Thyroid gland (tissue), 4 donors: ENCODE data around the gene MARK2.

Experiments used
- CTCF ChIP-seq, 6 experiments: fragments of 200-600 bp in 3 of 6; fragments of 450-650 bp in 3 of 6; sonication (generic) in 3 of 6; IDR thresholded peaks; one replicate each; pipeline ENCODE4 v1.5.1; 2016 to 2019; ENCODE audit warnings: antibody characterized with exemption in 6 of 6, mild to moderate bottlenecking in 2 of 6, inconsistent platforms in 1 of 6, moderate library complexity in 1 of 6
- POLR2A ChIP-seq, 2 donors: fragments of 450-650 bp; IDR thresholded peaks; one replicate each; pipeline ENCODE4 v1.6.1; 2017; ENCODE audit warnings: antibody characterized with exemption in 2 of 2, mild to moderate bottlenecking in 2 of 2, moderate library complexity in 1 of 2

DNA sequence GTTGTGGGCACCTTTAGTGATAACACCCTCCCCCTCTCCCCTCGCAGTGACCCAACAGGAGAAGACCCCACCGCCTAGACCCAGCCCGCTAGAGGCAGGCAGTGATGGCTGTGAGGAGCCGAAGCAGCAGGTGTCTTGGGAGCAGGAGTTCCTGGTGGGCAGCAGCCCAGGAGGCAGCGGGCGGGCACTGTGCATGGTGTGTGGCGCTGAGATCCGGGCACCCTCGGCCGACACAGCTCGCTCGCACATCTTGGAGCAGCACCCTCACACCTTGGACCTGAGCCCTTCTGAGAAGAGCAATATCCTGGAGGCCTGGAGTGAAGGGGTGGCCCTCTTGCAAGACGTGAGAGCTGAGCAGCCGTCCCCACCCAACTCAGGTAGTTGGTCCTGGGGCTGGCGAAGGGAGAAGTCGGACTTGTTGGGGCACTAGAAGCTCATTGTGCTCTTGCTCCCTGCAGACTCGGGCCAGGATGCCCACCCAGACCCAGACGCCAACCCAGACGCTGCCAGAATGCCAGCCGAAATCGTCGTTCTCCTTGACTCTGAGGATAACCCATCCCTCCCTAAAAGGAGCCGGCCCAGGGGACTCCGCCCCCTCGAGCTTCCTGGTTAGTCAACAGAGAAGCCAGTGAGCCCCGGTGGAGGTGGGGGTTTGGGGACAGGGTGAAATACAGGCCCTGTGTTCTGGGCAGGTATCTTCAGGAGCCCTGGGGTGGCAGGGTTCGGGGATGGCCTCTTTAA lies 21.0 kb upstream of the MARK2 start:
- TF ChIP-seq CTCF (IDR thresholded peaks at IDR 0.05) (no peak), POLR2A (IDR thresholded peaks at IDR 0.05) (no peak)
